Neural cell (in vitro differentiated cells): ENCODE results near the gene CHERP.

Experiments
- CTCF ChIP-seq: fragments of 450-650 bp; IDR thresholded peaks from 2 replicates; pipeline ENCODE4 v1.5.1; 2014; ENCODE audit warnings: antibody characterized with exemption, mild to moderate bottlenecking, moderate library complexity; ENCODE audit not compliant: poor library complexity, severe bottlenecking
- EP300 ChIP-seq: fragments of 450-650 bp; conservative IDR thresholded peaks from 2 replicates; pipeline ENCODE4 v1.6.1; 2014; ENCODE audit warnings: antibody characterized with exemption, mild to moderate bottlenecking, moderate library complexity; ENCODE audit not compliant: poor library complexity, severe bottlenecking
- EZH2 ChIP-seq: fragments of 200-600, 300-800 bp; shearing (Covaris generic), sonication (generic); IDR thresholded peaks from 2 replicates; pipeline ENCODE4 v1.6.1; 2014; ENCODE audit warnings: antibody characterized with exemption, low read length, borderline replicate concordance, mild to moderate bottlenecking; ENCODE audit not compliant: insufficient read depth, poor library complexity, severe bottlenecking
- POLR2AphosphoS5 ChIP-seq: IDR thresholded peaks from 2 replicates; pipeline ENCODE4 v1.6.1; 2012
- RAD21 ChIP-seq: fragments of 450-650 bp; conservative IDR thresholded peaks from 2 replicates; pipeline ENCODE4 v1.6.1; 2014; ENCODE audit warnings: antibody characterized with exemption, mild to moderate bottlenecking, moderate library complexity
- REST ChIP-seq: IDR thresholded peaks from 2 replicates; pipeline ENCODE4 v1.6.1; 2012; ENCODE audit warnings: borderline replicate concordance
- TAF1 ChIP-seq: IDR thresholded peaks from 2 replicates; pipeline ENCODE4 v1.6.1; 2012; ENCODE audit warnings: low read depth

- TF ChIP-seq EP300 (no peak), CTCF (no peak), EZH2 (no peak), TAF1 (no peak), REST (no peak), RAD21 (no peak), POLR2AphosphoS5 (no peak)
These were observed 2.4 kb upstream of the CHERP start for GRCh38 chr19:16544473-16545231.
